ENCODE measurements around the gene CELF4. TPM values are rescaled to one million over a fixed set of nuclear protein-coding genes. Genes with fewer than 3 reads are reported as not detected.

Gene CELF4
- total RNA-seq, 3 donors from 2014 or later = 1.0 TPM; not detected in 2

GRCh38 chr18:37381554-37381953, 184.0 kb downstream of the CELF4 start:
- no peaks in the 10 kb centered on the region for H3K4me1 ChIP-seq
- no peak overlapping the region for H3K4me3 ChIP-seq
- H3K27ac ChIP-seq = no peak overlapping the region
- TF ChIP-seq POLR2A (IDR thresholded peaks at IDR 0.05) = no peak
- TF ChIP-seq CTCF (IDR thresholded peaks at IDR 0.05) = no peak
- TF ChIP-seq POLR2AphosphoS5 (IDR thresholded peaks at IDR 0.05) = no peak
- intact Hi-C loops (cut with DNase I; ENCODE audit: low total_unique reads) = no loop called here
- H3K9me3 ChIP-seq = no peaks in the 10 kb centered on the region
- no peaks in the 10 kb centered on the region for H3K27me3 ChIP-seq
- DNase-seq (ENCODE audit: low spot score in 2 of 2) = no peak
- H3K36me3 ChIP-seq = no peaks in the 10 kb centered on the region

DNA sequence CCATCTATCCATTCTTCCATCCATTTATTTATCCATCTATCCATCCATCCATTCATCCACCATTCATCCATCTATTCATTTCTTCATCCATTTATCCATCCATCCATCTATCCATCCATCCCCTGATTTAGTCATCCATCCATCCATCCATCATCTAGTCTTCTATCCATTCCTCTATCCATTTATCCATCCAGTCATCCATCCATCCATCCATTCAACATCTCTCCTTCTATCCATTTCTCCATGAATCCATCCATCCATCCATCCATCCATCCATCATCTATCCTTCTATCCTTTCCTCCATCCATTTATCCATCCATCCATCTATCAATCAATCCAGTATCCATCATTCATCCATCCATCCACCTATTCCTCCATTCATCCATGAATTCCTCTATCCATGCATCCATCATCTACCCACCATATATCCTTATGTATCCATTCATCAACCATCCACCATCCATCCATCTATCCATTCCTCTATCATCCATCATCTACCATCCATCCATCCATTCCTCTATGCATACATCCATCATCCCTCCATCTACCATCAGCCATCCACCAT, 185.0 kb downstream of the CELF4 start:
- H3K27me3 ChIP-seq = no peaks in the 10 kb centered on the region
- no peak for DNase-seq (ENCODE audit: low spot score in 2 of 2)

DNA sequence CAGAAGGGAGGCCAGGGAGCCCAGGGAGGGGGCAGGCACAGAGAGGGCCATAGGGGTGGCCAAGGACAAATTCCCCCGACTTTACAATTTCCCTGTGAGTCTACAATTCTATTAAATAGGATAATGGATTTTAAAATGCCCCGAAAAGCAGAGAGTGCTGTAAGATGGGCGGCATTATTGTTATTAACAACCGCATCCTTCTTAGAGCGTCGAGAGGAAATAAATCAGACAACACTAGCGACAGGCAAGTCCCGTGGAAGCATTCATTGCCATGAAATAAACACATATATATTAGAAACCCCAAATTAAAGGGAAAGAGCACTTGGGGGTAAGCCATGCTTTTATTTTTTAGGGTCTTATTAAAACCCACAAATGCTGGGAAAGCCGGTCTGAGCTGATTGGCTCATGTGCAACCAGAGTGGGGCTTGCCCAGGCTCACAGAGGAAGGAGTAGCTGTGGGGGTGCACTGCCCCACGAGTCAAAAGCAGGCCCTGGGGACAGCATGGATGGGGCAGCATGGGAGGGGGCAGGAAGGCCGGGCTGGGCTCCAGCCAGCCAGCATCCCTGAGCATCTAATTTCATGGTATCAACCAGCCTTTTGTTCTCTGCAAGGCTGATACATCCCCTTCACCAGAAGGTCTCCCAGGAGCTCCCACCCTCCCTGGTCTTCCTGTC, 187.1 kb downstream of the CELF4 start:
- no peak for TF ChIP-seq POLR2AphosphoS5 (IDR thresholded peaks at IDR 0.05)
- no peak for TF ChIP-seq POLR2A (IDR thresholded peaks at IDR 0.05)
- no peak for TF ChIP-seq CTCF (IDR thresholded peaks at IDR 0.05)
- H3K27me3 ChIP-seq = no peaks in the 10 kb centered on the region
- no peaks in the 10 kb centered on the region for H3K4me1 ChIP-seq
- no peak overlapping the region for H3K4me3 ChIP-seq
- no peaks in the 10 kb centered on the region for H3K36me3 ChIP-seq
- no peak overlapping the region for H3K27ac ChIP-seq
- DNase-seq (ENCODE audit: low spot score in 2 of 2) = no peak
- H3K9me3 ChIP-seq = no peaks in the 10 kb centered on the region
- intact Hi-C loops (cut with DNase I; ENCODE audit: low total_unique reads) = no loop called here

More for the DNA sequence above, 185.0 kb downstream of the CELF4 start:
- Histone ChIP-seq H3K27ac (no peak overlapping the region), H3K4me3 (no peak overlapping the region), H3K36me3 (no peaks in the 10 kb centered on the region), H3K4me1 (no peaks in the 10 kb centered on the region), H3K9me3 (no peaks in the 10 kb centered on the region)
- intact Hi-C loops (cut with DNase I; ENCODE audit: low total_unique reads) = no loop called here
- TF ChIP-seq POLR2A (IDR thresholded peaks at IDR 0.05) (no peak), CTCF (IDR thresholded peaks at IDR 0.05) (no peak), POLR2AphosphoS5 (IDR thresholded peaks at IDR 0.05) (no peak)

DNA sequence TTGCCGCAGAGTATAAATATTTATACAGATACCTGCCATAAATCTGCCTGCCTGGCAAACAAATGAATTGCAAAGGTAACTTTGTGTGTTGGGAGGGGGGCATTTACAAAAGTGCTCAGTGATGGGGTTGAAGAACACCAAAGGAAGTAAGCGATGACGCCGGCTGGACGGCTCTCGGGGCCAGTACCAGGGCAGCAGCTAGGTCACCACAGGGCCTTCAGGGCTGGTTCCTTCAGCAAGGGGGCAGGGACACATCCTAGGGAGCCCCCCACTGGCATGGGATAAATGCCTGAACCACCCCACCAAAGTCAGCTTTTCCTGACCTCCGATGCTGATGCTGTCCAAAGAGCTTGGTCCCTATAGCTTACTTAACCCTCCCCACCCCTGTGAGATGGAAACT, 190.4 kb downstream of the CELF4 start:
- Histone ChIP-seq H3K27ac (no peak overlapping the region), H3K4me1 (no peaks in the 10 kb centered on the region), H3K9me3 (no peaks in the 10 kb centered on the region), H3K4me3 (no peak overlapping the region), H3K27me3 (no peaks in the 10 kb centered on the region), H3K36me3 (no peaks in the 10 kb centered on the region)
- no peak for DNase-seq (ENCODE audit: low spot score in 2 of 2)
- no peak for TF ChIP-seq CTCF (IDR thresholded peaks at IDR 0.05)
- TF ChIP-seq POLR2AphosphoS5 (IDR thresholded peaks at IDR 0.05) = no peak
- TF ChIP-seq POLR2A (IDR thresholded peaks at IDR 0.05) = no peak
- intact Hi-C loops (cut with DNase I; ENCODE audit: low total_unique reads) = no loop called here

GRCh38 chr18:37368110-37368954, 197.3 kb downstream of the CELF4 start:
- H3K9me3 ChIP-seq = no peaks in the 10 kb centered on the region
- no peaks in the 10 kb centered on the region for H3K27me3 ChIP-seq
- TF ChIP-seq CTCF (IDR thresholded peaks at IDR 0.05) = no peak
- intact Hi-C loops (cut with DNase I; ENCODE audit: low total_unique reads) = no loop called here
- H3K4me1 ChIP-seq = peaks cover 0 to 7% of the 10 kb centered on the region in 2 donors
- DNase-seq (ENCODE audit: low spot score in 2 of 2) = peak in 1 of 2 donors; percentile 48
- peak overlapping the region in 1 of 2 donors; percentile 32 for H3K27ac ChIP-seq
- no peaks in the 10 kb centered on the region for H3K36me3 ChIP-seq
- no peak overlapping the region for H3K4me3 ChIP-seq

Data from breast epithelium (tissue), 4 donors.